Measurements from ENCODE around the gene TMEM151A. TPM values are rescaled to one million over a fixed set of nuclear protein-coding genes. Genes with fewer than 3 reads are reported as not detected.

The TMEM151A gene
- polyA plus RNA-seq, 3 donors: 0.13 TPM; not detected in 2

GRCh38 chr11:66282468-66283455 lies 8.9 kb upstream of the TMEM151A start:
- peak; percentile 98 for DNase-seq

GRCh38 chr11:66283461-66284105 lies 8.1 kb upstream of the TMEM151A start:
- no peak for DNase-seq

- no peak for DNase-seq
Measured at GRCh38 chr11:66284526-66285078, 7.1 kb upstream of the TMEM151A start.

GRCh38 chr11:66285250-66285947 lies 6.3 kb upstream of the TMEM151A start:
- DNase-seq: no peak

- DNase-seq: no peak
Measured at GRCh38 chr11:66286699-66287098, 5.0 kb upstream of the TMEM151A start.

GRCh38 chr11:66287211-66287888 lies 4.3 kb upstream of the TMEM151A start:
- no peak for DNase-seq

GRCh38 chr11:66287889-66288670 lies 3.6 kb upstream of the TMEM151A start:
- no peak for DNase-seq

GRCh38 chr11:66288671-66289547 lies 2.8 kb upstream of the TMEM151A start, which contains the start of gene YIF1A:
Gene YIF1A (minus strand): TSS chr11:66289143. CDS start chr11:66288985, 158 bp downstream.
- peak; percentile 99 for DNase-seq

GRCh38 chr11:66289548-66290329 lies 2.0 kb upstream of the TMEM151A start:
- peak; percentile 87 for DNase-seq

GRCh38 chr11:66290330-66290621 lies 1.4 kb upstream of the TMEM151A start:
- DNase-seq: no peak

GRCh38 chr11:66291303-66291705 lies 390 bp upstream of the TMEM151A start:
- no peak for DNase-seq

- no peak for DNase-seq
Measured at GRCh38 chr11:66292543-66293332, 1.0 kb downstream of the TMEM151A start.

GRCh38 chr11:66293352-66293751 lies 1.7 kb downstream of the TMEM151A start:
- DNase-seq: no peak

GRCh38 chr11:66293777-66294625 lies 2.3 kb downstream of the TMEM151A start:
- DNase-seq: no peak

GRCh38 chr11:66294626-66295620 lies 3.2 kb downstream of the TMEM151A start:
- no peak for DNase-seq

GRCh38 chr11:66297610-66298009 lies 5.9 kb downstream of the TMEM151A start:
- DNase-seq: no peak

Measured in renal pelvis (tissue), 4 donors.